HepG2 (cell line): ENCODE results near the gene IL17D. TPM values are rescaled to one million over a fixed set of nuclear protein-coding genes. Genes with fewer than 3 reads are reported as not detected.
A peak's percentile ranks its signal among the peaks of the same experiment; 100 is the strongest.

Experiments used
- ATAC-seq: fragments of 200-7000 bp; cut with Tn5 transposase; 3 replicates; pipeline ENCODE4 v1.9.1; 2020; ENCODE audit warnings: mild to moderate bottlenecking, moderate library complexity
- BruUV-seq: library from RNA; stranded (reverse); fragments of 400-500 nt; replicated peaks from 2 replicates; lab custom pipeline; 2021; lab: Mats Ljungman, UMichigan
- CTCF ChIA-PET: fragments of 300-600 bp; formaldehyde crosslinking; extraction: SDS; loops from one replicate; lab custom pipeline; 2021; ENCODE audit warnings: low total read pairs, inconsistent platforms, low intra/inter-chr PET ratio; lab: Yijun Ruan, JAX
- POLR2A ChIA-PET: fragments of 350-600 bp; sonication (Branson Sonifier 250); formaldehyde crosslinking; loops from one replicate; lab custom pipeline; 2020; ENCODE audit warnings: antibody characterized with exemption, inconsistent platforms; lab: Yijun Ruan, JAX
- DNase-seq: peaks from one replicate; pipeline ENCODE4 v3.0.0-alpha.2; 2015; ENCODE audit warnings: low spot score
- FAIRE-seq: peaks from 3 replicates; lab custom pipeline; 2011; peaks lifted over from hg19 to GRCh38; lab: Jason Lieb, UNC
- H2AFZ ChIP-seq: one replicate; pipeline ENCODE4 v1.6.1; 2011; ENCODE audit warnings: low read length, inconsistent platforms
- H3K27ac ChIP-seq: fragments of 300-600 bp; 3 replicates; pipeline ENCODE4 v1.8.0; 2011; ENCODE audit warnings: mixed run types, mild to moderate bottlenecking, mixed read lengths, low read length, inconsistent platforms; ENCODE audit not compliant: insufficient read depth; ENCODE audit errors: extremely low read length
- H3K27me3 ChIP-seq, 2 experiments: fragments of 200-600 bp in 1 of 2; 2 replicates in 1 of 2; 3 replicates in 1 of 2; pipeline versions ENCODE4 v1.6.0 to v1.8.0; 2011; ENCODE audit warnings: low read length in 2 of 2, mild to moderate bottlenecking in 2 of 2, moderate library complexity in 2 of 2, inconsistent platforms in 1 of 2; ENCODE audit not compliant: insufficient read depth in 2 of 2, control insufficient read depth in 1 of 2
- H3K36me3 ChIP-seq, 2 experiments: fragments of 200-600 bp in 1 of 2; replicated peaks in 1 of 2; 2 replicates in 1 of 2; 3 replicates in 1 of 2; pipeline versions ENCODE4 v1.5.1 to v1.8.0; 2011; ENCODE audit warnings: low read length in 2 of 2, inconsistent platforms in 1 of 2; ENCODE audit not compliant: insufficient read depth in 2 of 2, control insufficient read depth in 1 of 2
- H3K4me1 ChIP-seq: 2 replicates; pipeline ENCODE4 v1.5.1; 2012; ENCODE audit warnings: low read length, inconsistent platforms; ENCODE audit not compliant: insufficient read depth
- H3K4me2 ChIP-seq: 2 replicates; pipeline ENCODE4 v1.6.0; 2011; ENCODE audit warnings: low read depth, low read length, inconsistent platforms
- H3K4me3 ChIP-seq, 3 experiments: fragments of 200-600 bp in 1 of 3; sonication (generic), shearing (Covaris generic) in 1 of 3; replicated peaks in 1 of 3; 2 replicates each; pipeline ENCODE4 v1.5.1; 2011 to 2016; ENCODE audit warnings: low read length in 3 of 3, inconsistent platforms in 2 of 3, low read depth in 2 of 3, mild to moderate bottlenecking in 2 of 3, control low read depth in 1 of 3, mixed read lengths in 1 of 3; ENCODE audit not compliant: insufficient read depth in 1 of 3
- H3K79me2 ChIP-seq: one replicate; pipeline ENCODE4 v1.6.1; 2011; ENCODE audit warnings: low read length, inconsistent platforms; ENCODE audit not compliant: insufficient read depth
- H3K9ac ChIP-seq: 2 replicates; pipeline ENCODE4 v1.6.0; 2011; ENCODE audit warnings: mild to moderate bottlenecking, low read depth, low read length, inconsistent platforms; ENCODE audit not compliant: insufficient read depth
- H3K9me3 ChIP-seq: 2 replicates; pipeline ENCODE4 v1.5.1; 2012; ENCODE audit warnings: mild to moderate bottlenecking, low read length
- H4K20me1 ChIP-seq: 2 replicates; pipeline ENCODE4 v1.6.0; 2011; ENCODE audit warnings: inconsistent platforms, mild to moderate bottlenecking, low read length, moderate library complexity; ENCODE audit not compliant: insufficient read depth
- AHR ChIP-seq: IDR thresholded peaks from 2 replicates; pipeline ENCODE4 v1.6.1; 2018; ENCODE audit warnings: missing genetic modification reagents, missing compliant biosample characterization
- BCL6 ChIP-seq: IDR thresholded peaks from 2 replicates; pipeline ENCODE4 v1.6.1; 2016; ENCODE audit warnings: missing genetic modification reagents, missing compliant biosample characterization
- FOXP1 ChIP-seq, 2 experiments: fragments of 450-650 bp in 1 of 2; IDR thresholded peaks; 2 replicates each; pipeline ENCODE4 v1.6.1; 2017 to 2018; ENCODE audit warnings: antibody characterized with exemption in 1 of 2
- ISX ChIP-seq: sonication (generic); formaldehyde crosslinking; conservative IDR thresholded peaks from 2 replicates; pipeline ENCODE4 v1.5.0; 2020; ENCODE audit warnings: missing genetic modification reagents
- JDP2 ChIP-seq: sonication (generic); formaldehyde crosslinking; IDR thresholded peaks from 2 replicates; pipeline ENCODE4 v1.8.1; 2022; ENCODE audit warnings: missing genetic modification reagents, borderline replicate concordance
- MBNL3 ChIP-seq: fragments of 250-450 bp; sonication (Bioruptor Pico); conservative IDR thresholded peaks from 2 replicates; pipeline ENCODE4 v1.8.0; 2022; ENCODE audit warnings: mild to moderate bottlenecking, inconsistent platforms
- POLR2AphosphoS2 ChIP-seq: IDR thresholded peaks from 2 replicates; pipeline ENCODE4 v1.6.1; 2011; ENCODE audit warnings: low read depth, low read length, improper control_type of control experiment
- SAFB2 ChIP-seq: sonication (generic); formaldehyde crosslinking; IDR thresholded peaks from 2 replicates; pipeline ENCODE4 v1.5.1; 2020; ENCODE audit warnings: missing genetic modification reagents, low read depth, mild to moderate bottlenecking, borderline replicate concordance
- TBL1XR1 ChIP-seq: fragments of 150-350 bp; IDR thresholded peaks from 2 replicates; pipeline ENCODE4 v1.6.1; 2014; ENCODE audit warnings: borderline replicate concordance, low read length; ENCODE audit not compliant: partially characterized antibody
- ZEB1 ChIP-seq: IDR thresholded peaks from 2 replicates; pipeline ENCODE4 v1.6.1; 2012; ENCODE audit warnings: mild to moderate bottlenecking, low read depth, inconsistent platforms; ENCODE audit not compliant: insufficient replicate concordance
- ZFAT ChIP-seq: sonication (generic); formaldehyde crosslinking; conservative IDR thresholded peaks from 2 replicates; pipeline ENCODE4 v1.8.1; 2023; ENCODE audit warnings: missing genetic modification reagents, inconsistent platforms
- ZFP1 ChIP-seq: IDR thresholded peaks from 2 replicates; pipeline ENCODE4 v1.6.1; 2016
- ZFP36L2 ChIP-seq: sonication (generic); formaldehyde crosslinking; IDR thresholded peaks from 2 replicates; pipeline ENCODE4 v1.4.0; 2020; ENCODE audit warnings: missing genetic modification reagents
- ZNF34 ChIP-seq: sonication (generic); formaldehyde crosslinking; IDR thresholded peaks from 2 replicates; pipeline ENCODE4 v1.4.0; 2020; ENCODE audit warnings: mild to moderate bottlenecking, missing genetic modification reagents, borderline replicate concordance
- ZNF577 ChIP-seq: sonication (generic); formaldehyde crosslinking; IDR thresholded peaks from 2 replicates; pipeline ENCODE4 v1.4.0; 2020; ENCODE audit warnings: mild to moderate bottlenecking, low read depth, missing genetic modification reagents, borderline replicate concordance
- ZSCAN22 ChIP-seq: sonication (generic); formaldehyde crosslinking; IDR thresholded peaks from 2 replicates; pipeline ENCODE4 v1.4.0; 2020; ENCODE audit warnings: mild to moderate bottlenecking, missing genetic modification reagents
- WGBS: methylation state at CpG from one replicate; pipeline ENCODE4 v1.1.6; 2017; ENCODE audit warnings: low lambda C conversion rate; 5-methylcytosine and 5-hydroxymethylcytosine counted together
- in situ Hi-C: cut with HindIII; loops from 2 replicates; pipeline ENCODE4 v1.10.0; 2017; ENCODE audit warnings: low pct_unique_long_range_greater_than_20kb; ENCODE audit not compliant: extremely low pct_ligation_motif_present
- intact Hi-C: fragments of 100-400 bp; cut with micrococcal nuclease; formaldehyde crosslinking; loops from one replicate; pipeline ENCODE4 v1.10.0; 2022; ENCODE audit not compliant: unreplicated experiment
- polyA plus RNA-seq, 8 experiments: library from polyadenylated mRNA; depleted of rRNA in 3 of 8; stranded (reverse) in 7 of 8; unstranded in 1 of 8; fragments of >200 nt; fragmentation: Illumina TruSeq in 4 of 8; extraction: Trizol in 4 of 8; gene quantifications; 2 replicates each; pipeline versions ENCODE4 v1.2.1 to v1.2.3, GENCODE V29; 2011 to 2016; ENCODE audit warnings: low read depth in 4 of 8, missing spikeins in 1 of 8, mixed read lengths in 1 of 8; ENCODE audit not compliant: insufficient read depth in 1 of 8
- total RNA-seq, 5 experiments: library from RNA; depleted of rRNA; stranded (reverse); fragments of >200 nt; fragmentation: Illumina TruSeq; extraction: Trizol; gene quantifications; 2 replicates each; pipeline ENCODE4 v1.2.3, GENCODE V29; 2016; ENCODE audit warnings: low read depth in 1 of 5
- TF ChIP-seq, protein P1 (sequence below): sonication (generic); formaldehyde crosslinking; IDR thresholded peaks from 2 replicates; pipeline ENCODE4 v1.8.1; 2023; ENCODE audit warnings: missing genetic modification reagents, inconsistent platforms, borderline replicate concordance
- TF ChIP-seq, protein P2 (sequence below): sonication (generic); formaldehyde crosslinking; IDR thresholded peaks from 2 replicates; pipeline ENCODE4 v1.5.0; 2020; ENCODE audit warnings: missing genetic modification reagents, mild to moderate bottlenecking, borderline replicate concordance

IL17D gene
- total and polyA plus RNA-seq, 2 of the 13 experiments (the other 11 are each of a cell fraction or from before 2014, with no cell fraction given) = 1.1 to 2.2 TPM

DNA sequence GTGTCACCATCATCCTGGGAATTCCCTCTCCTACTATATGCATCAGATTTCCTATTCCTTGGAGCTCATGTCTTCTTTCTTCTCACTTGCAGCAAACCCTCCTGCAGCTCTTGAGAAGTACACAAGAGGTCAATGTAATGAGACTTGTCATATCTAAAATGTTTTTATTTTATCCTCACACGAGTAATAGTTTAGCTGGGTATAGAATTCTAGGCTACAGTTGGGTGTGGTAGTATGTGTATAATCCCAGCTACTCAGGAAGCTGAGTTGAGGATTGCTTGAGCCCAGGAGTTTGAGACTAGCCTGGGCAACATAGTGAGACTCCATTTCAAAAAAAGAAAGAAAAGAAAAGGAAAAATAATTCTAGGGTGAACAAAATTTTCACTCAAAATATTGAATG is 45.9 kb downstream of the IL17D start:
- no TSS peak for BruUV-seq
- in situ Hi-C loops = no loop called here
- DNase-seq (no peak), FAIRE-seq (no peak), ATAC-seq (no peak)
- intact Hi-C loops = no loop called here
- H3K4me3 ChIP-seq = no peak overlapping the region
- POLR2A ChIA-PET = no interaction called here
- no peak for TF ChIP-seq ZFP36L2 (CRISPR knock-in tag)
- TF ChIP-seq BCL6 (CRISPR knock-in tag) = no peak
- peak; percentile 97 for TF ChIP-seq ZFP1 (CRISPR knock-in tag)
- no peaks in the 10 kb centered on the region for H3K27me3 ChIP-seq
- CTCF ChIA-PET = no interaction called here
- H3K79me2 ChIP-seq = no peaks in the 10 kb centered on the region
- no peak overlapping the region for H3K9ac ChIP-seq
- no peaks in the 10 kb centered on the region for H3K4me1 ChIP-seq
- H3K27ac ChIP-seq = no peak overlapping the region
- WGBS = 88% methylated on average over 1 of the region's 1 CpG
- H3K4me2 ChIP-seq = no peak overlapping the region
- no peaks in the 10 kb centered on the region; a peak in 1 of 5 replicates for H3K36me3 ChIP-seq
- H3K9me3 ChIP-seq = peaks cover 34% of the 10 kb centered on the region
- no peak overlapping the region for H2AFZ ChIP-seq
- no peaks in the 10 kb centered on the region for H4K20me1 ChIP-seq

DNA sequence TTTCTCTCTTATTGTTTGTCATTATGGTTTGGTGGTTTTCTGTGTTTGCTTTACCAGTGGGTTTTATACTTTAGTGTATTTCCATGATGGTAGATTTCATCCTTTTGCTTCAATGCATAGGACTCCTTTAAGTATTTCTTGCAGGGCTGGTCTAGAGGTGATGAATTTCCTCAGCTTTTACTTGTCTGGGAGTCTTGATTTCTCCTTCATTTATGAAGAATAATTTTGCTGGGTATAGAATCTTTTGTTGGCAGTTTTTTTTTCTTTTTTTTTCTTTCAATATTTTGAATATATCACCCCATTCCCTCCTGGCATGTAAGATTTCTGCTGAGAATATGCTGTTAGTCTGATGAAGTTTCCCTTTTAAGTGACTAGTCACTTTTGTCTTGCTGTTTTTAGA is 50.5 kb downstream of the IL17D start:
- no peak overlapping the region for H3K4me3 ChIP-seq
- no peak overlapping the region for H3K9ac ChIP-seq
- no TSS peak for BruUV-seq
- DNase-seq (no peak), FAIRE-seq (no peak), ATAC-seq (no peak)
- no peaks in the 10 kb centered on the region for H3K79me2 ChIP-seq
- ChIA-PET CTCF (no interaction called here), POLR2A (no interaction called here)
- in situ Hi-C loops (no loop called here), intact Hi-C loops (no loop called here)
- H3K36me3 ChIP-seq = no peaks in the 10 kb centered on the region; a peak in 1 of 5 replicates
- peaks cover 39% of the 10 kb centered on the region for H3K9me3 ChIP-seq
- no peak overlapping the region for H3K27ac ChIP-seq
- H3K4me1 ChIP-seq = no peaks in the 10 kb centered on the region
- H3K27me3 ChIP-seq = no peaks in the 10 kb centered on the region
- H4K20me1 ChIP-seq = no peaks in the 10 kb centered on the region
- H3K4me2 ChIP-seq = no peak overlapping the region
- no peak overlapping the region for H2AFZ ChIP-seq
- TF ChIP-seq ZEB1 = no peak
- no peak for TF ChIP-seq POLR2AphosphoS2
- no peak for TF ChIP-seq SAFB2
- TF ChIP-seq ZFAT (CRISPR knock-in tag) = no peak
- TF ChIP-seq ISX (CRISPR knock-in tag) = no peak
- no peak for TF ChIP-seq ZNF34 (CRISPR knock-in tag)
- no peak for TF ChIP-seq ZNF577 (CRISPR knock-in tag)
- no peak for TF ChIP-seq AHR (CRISPR knock-in tag)
- no peak for TF ChIP-seq FOXP1 (IDR thresholded peaks at IDR 0.05)
- no peak for TF ChIP-seq FOXP1 (CRISPR knock-in tag; IDR thresholded peaks at IDR 0.05)
- no peak for TF ChIP-seq ZSCAN22 (CRISPR knock-in tag)
- no peak for TF ChIP-seq MBNL3 (CRISPR knock-in tag)
- TF ChIP-seq, protein P1, sequence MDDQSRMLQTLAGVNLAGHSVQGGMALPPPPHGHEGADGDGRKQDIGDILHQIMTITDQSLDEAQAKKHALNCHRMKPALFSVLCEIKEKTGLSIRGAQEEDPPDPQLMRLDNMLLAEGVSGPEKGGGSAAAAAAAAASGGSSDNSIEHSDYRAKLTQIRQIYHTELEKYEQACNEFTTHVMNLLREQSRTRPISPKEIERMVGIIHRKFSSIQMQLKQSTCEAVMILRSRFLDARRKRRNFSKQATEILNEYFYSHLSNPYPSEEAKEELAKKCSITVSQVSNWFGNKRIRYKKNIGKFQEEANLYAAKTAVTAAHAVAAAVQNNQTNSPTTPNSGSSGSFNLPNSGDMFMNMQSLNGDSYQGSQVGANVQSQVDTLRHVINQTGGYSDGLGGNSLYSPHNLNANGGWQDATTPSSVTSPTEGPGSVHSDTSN (CRISPR knock-in tag) = no peak
- no peak for TF ChIP-seq TBL1XR1
- no peak for TF ChIP-seq JDP2 (CRISPR knock-in tag)
- TF ChIP-seq, protein P2, sequence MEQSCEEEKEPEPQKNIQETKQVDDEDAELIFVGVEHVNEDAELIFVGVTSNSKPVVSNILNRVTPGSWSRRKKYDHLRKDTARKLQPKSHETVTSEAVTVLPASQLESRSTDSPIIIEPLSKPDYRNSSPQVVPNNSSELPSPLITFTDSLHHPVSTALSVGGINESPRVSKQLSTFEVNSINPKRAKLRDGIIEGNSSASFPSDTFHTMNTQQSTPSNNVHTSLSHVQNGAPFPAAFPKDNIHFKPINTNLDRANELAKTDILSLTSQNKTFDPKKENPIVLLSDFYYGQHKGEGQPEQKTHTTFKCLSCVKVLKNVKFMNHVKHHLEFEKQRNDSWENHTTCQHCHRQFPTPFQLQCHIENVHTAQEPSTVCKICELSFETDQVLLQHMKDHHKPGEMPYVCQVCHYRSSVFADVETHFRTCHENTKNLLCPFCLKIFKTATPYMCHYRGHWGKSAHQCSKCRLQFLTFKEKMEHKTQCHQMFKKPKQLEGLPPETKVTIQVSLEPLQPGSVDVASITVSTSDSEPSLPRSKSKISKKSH (CRISPR knock-in tag) = no peak
